Heart left ventricle (tissue), 16 donors: Measurements from ENCODE around the gene PCED1A. TPM values are rescaled to one million over a fixed set of nuclear protein-coding genes. Genes with fewer than 3 reads are reported as not detected.

Experiments used
- ATAC-seq, 4 donors: fragments of 200-7000 bp; cut with Tn5 transposase; one replicate each; pipeline ENCODE4 v1.9.1; 2020 to 2022; ENCODE audit warnings: moderate library complexity in 4 of 4, mild to moderate bottlenecking in 3 of 4, moderate number of reproducible peaks in 1 of 4
- DNase-seq, 5 donors: peaks; one replicate each; pipeline ENCODE4 v3.0.0-alpha.2; 2020
- H3K27ac ChIP-seq, 12 donors: fragments of 200-600 bp; sonication (generic) in 4 of 12; one replicate each; pipeline versions ENCODE4 v1.5.0 to v1.8.0; 2016 to 2022; ENCODE audit warnings: mild to moderate bottlenecking in 2 of 12
- H3K27me3 ChIP-seq, 9 donors: fragments of 200-600 bp; sonication (generic) in 2 of 9; one replicate each; pipeline versions ENCODE4 v1.5.1 to v1.8.0; 2016 to 2022; ENCODE audit warnings: mild to moderate bottlenecking in 3 of 9
- H3K36me3 ChIP-seq, 9 donors: fragments of 200-600 bp; sonication (generic) in 2 of 9; one replicate each; pipeline versions ENCODE4 v1.5.0 to v1.8.0; 2018 to 2022; ENCODE audit warnings: mild to moderate bottlenecking in 2 of 9
- H3K4me1 ChIP-seq, 12 donors: fragments of 200-600 bp; sonication (generic) in 4 of 12; one replicate each; pipeline versions ENCODE4 v1.5.0 to v1.8.0; 2016 to 2022; ENCODE audit warnings: mild to moderate bottlenecking in 3 of 12
- H3K4me3 ChIP-seq, 12 donors: fragments of 200-600 bp; sonication (generic) in 4 of 12; one replicate each; pipeline versions ENCODE4 v1.5.0 to v1.8.0; 2017 to 2022; ENCODE audit warnings: mild to moderate bottlenecking in 9 of 12, moderate library complexity in 4 of 12
- H3K9me3 ChIP-seq, 12 donors: fragments of 200-600 bp; sonication (generic) in 4 of 12; one replicate each; pipeline versions ENCODE4 v1.5.0 to v1.8.0; 2016 to 2022; ENCODE audit warnings: mild to moderate bottlenecking in 1 of 12
- POLR2A ChIP-seq, 2 donors: fragments of 450-650 bp; IDR thresholded peaks; one replicate each; pipeline ENCODE4 v1.6.1; 2017; ENCODE audit warnings: antibody characterized with exemption in 2 of 2, mild to moderate bottlenecking in 2 of 2, moderate library complexity in 2 of 2
- WGBS, 4 donors: extraction: QIAGEN DNeasy Blood & Tissue Kit in 2 of 4; methylation state at CpG; one replicate each; pipeline versions ENCODE4 v1.1.5 to v1.1.7; 2013 to 2018; 5-methylcytosine and 5-hydroxymethylcytosine counted together
- intact Hi-C, 10 donors: fragments of 100-400 bp; cut with DNase I; formaldehyde crosslinking; loops; one replicate each; pipeline versions ENCODE4 v1.11.1 to v1.14.2; 2022
- long read RNA-seq, 3 donors: library from polyadenylated mRNA; unstranded; transcript quantifications; one replicate each; pipeline ENCODE4 v2.0.0, GENCODE V29; 2020 to 2021
- polyA plus RNA-seq, 2 donors: library from polyadenylated mRNA; stranded (reverse); fragments of 200-250 nt; gene quantifications; one replicate each; pipeline ENCODE4 v1.2.3, GENCODE V29; 2013
- total RNA-seq, 9 donors: library from RNA; depleted of rRNA in 2 of 9; stranded (reverse); fragments of >200 nt in 2 of 9; fragmentation: NEBNext Ultra II Directional in 3 of 9; extraction: Animal tissue kit (Norgen Biotek cat#: 25700) in 3 of 9; gene quantifications; one replicate each; pipeline versions ENCODE4 v1.1.0 to v1.2.4, GENCODE V29; 2016 to 2023
- TF ChIP-seq, protein P1 (sequence below), 12 donors: fragments of 200-600 bp; sonication (generic) in 4 of 12; IDR thresholded peaks; one replicate each; pipeline versions ENCODE4 v1.5.0 to v1.8.0; 2018 to 2022; ENCODE audit warnings: antibody characterized with exemption in 12 of 12, mild to moderate bottlenecking in 5 of 12
- donor health status: ischemic (EF 13 %, LVEDD 7.1; RV severe dilation, severe dysfunction).
- donor health status: healthy with polysubstance abuse.
- donor health status: DM: no; HTN: yes; CAD: no.
- donor health status: DM: no; HTN: no; CAD: no.
- donor health status: ischemic (EF 25% LVEDD 6.9; RV normal size, moderate dysfunction).
- donor health status: ischemic (EF 25% LVEDD 5.7; RV mildly dilated, moderate dysfunction).
- donor health status: healthy.
- donor health status: DM: yes; HTN: yes; CAD: no.
- donor health status: ischemic (EF 35%, LVEDD 5.7; RV mildly dilated, moderate dysfunction).
- donor health status: nonischemic (EF 11% LVEDD 7.7; RV severe dilation, severe dysfunction).
- donor health status: DM: yes; HTN: yes; CAD: no.
- donor health status: PGD.
- donor health status: ischemic (EF 29% LVEDD 5.4; RV normal size, mild dysfunction).
- donor health status: nonischemic (EF 23%, LVEDD 6.1; RV moderate dilation, normal function).

PCED1A gene, protein sequence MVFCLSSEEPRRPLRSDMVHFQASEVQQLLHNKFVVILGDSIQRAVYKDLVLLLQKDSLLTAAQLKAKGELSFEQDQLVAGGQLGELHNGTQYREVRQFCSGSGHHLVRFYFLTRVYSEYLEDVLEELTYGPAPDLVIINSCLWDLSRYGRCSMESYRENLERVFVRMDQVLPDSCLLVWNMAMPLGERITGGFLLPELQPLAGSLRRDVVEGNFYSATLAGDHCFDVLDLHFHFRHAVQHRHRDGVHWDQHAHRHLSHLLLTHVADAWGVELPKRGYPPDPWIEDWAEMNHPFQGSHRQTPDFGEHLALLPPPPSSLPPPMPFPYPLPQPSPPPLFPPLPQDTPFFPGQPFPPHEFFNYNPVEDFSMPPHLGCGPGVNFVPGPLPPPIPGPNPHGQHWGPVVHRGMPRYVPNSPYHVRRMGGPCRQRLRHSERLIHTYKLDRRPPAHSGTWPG
- total RNA-seq (10 to 100 TPM in 2 of 9 donors, 1 to 10 TPM in 7; 5.0 to 20.7 (median 6.8) TPM), polyA plus RNA-seq (10 to 100 TPM in 1 of 2 donors, 1 to 10 TPM in 1; 7.0 to 11.3 TPM)
- long read RNA-seq, donor 1, partial matches to known transcripts: 7 of 11 reads
- long read RNA-seq, donor 1, other reads (novel, unspliced or antisense): 3 of 11 reads
- long read RNA-seq, donor 2, partial matches to known transcripts: 2 of 16 reads
- long read RNA-seq, donor 2, other reads (novel, unspliced or antisense): 10 of 16 reads
- long read RNA-seq, donor 3, partial matches to known transcripts: 4 of 8 reads
- long read RNA-seq, donor 3, other reads (novel, unspliced or antisense): 2 of 8 reads

- Histone ChIP-seq H3K9me3 (no peaks in the 10 kb centered on the region), H3K4me1 (peaks cover 0 to 26% (median 15%) of the 10 kb centered on the region in 12 donors), H3K4me3 (peak within 1 kb of the TSS; percentile 70 to 99 (median 91)), H3K27ac (peak within 1 kb of the TSS; percentile 69 to 96 (median 87)), H3K27me3 (no peaks in the 10 kb centered on the region), H3K36me3 (peaks cover 0 to 13% (median 0%) of the 10 kb centered on the region in 9 donors)
- 3 to 7% (median 3%) methylated on average over 41 to 98 of the region's 98 CpGs for WGBS, 4 donors
- ATAC-seq (peak; percentile 97 to 99 (median 98)), DNase-seq (peak; percentile 89 to 95 (median 91))
- TF ChIP-seq, protein P1, sequence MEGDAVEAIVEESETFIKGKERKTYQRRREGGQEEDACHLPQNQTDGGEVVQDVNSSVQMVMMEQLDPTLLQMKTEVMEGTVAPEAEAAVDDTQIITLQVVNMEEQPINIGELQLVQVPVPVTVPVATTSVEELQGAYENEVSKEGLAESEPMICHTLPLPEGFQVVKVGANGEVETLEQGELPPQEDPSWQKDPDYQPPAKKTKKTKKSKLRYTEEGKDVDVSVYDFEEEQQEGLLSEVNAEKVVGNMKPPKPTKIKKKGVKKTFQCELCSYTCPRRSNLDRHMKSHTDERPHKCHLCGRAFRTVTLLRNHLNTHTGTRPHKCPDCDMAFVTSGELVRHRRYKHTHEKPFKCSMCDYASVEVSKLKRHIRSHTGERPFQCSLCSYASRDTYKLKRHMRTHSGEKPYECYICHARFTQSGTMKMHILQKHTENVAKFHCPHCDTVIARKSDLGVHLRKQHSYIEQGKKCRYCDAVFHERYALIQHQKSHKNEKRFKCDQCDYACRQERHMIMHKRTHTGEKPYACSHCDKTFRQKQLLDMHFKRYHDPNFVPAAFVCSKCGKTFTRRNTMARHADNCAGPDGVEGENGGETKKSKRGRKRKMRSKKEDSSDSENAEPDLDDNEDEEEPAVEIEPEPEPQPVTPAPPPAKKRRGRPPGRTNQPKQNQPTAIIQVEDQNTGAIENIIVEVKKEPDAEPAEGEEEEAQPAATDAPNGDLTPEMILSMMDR (IDR thresholded peaks at IDR 0.05): no peak
- TF ChIP-seq POLR2A (IDR thresholded peaks at IDR 0.05): peak in 1 of 2 donors; percentile 46
- intact Hi-C loops: loop anchor here in 5 of 10 donors (1.0 to 10.0 kb wide), 7 partner anchors 32 to 316 kb away; partner anchors contain the start of genes EBF4 (in 2 of the 5), PTPRA (in 2 of the 5) and IDH3B (in 1 of the 5)
Observed at GRCh38 chr20:2840138-2840966, at the start of gene PCED1A, which contains the start of gene VPS16. PCED1A (minus strand) TSS chr20:2840655; CDS start chr20:2839912, 743 bp downstream. VPS16 (plus strand) TSS chr20:2840745; CDS start chr20:2840775, 30 bp downstream.

GRCh38 chr20:2889797-2890196 lies 49.3 kb upstream of the PCED1A start:
- Histone ChIP-seq H3K9me3 (peaks cover 0 to 6% (median 0%) of the 10 kb centered on the region in 12 donors), H3K36me3 (no peaks in the 10 kb centered on the region), H3K27ac (no peak overlapping the region), H3K4me3 (no peak overlapping the region), H3K27me3 (no peaks in the 10 kb centered on the region), H3K4me1 (peaks cover 0 to 32% (median 14%) of the 10 kb centered on the region in 12 donors)
- ATAC-seq: no peak
- no peak for TF ChIP-seq POLR2A (IDR thresholded peaks at IDR 0.05)
- TF ChIP-seq, protein P1 (IDR thresholded peaks at IDR 0.05): no peak
- intact Hi-C loops: loop anchor here in 1 of 10 donors (5.0 kb wide), 1 partner anchor 43 kb away; no protein-coding TSS in a partner anchor
- 92 to 96% (median 94%) methylated on average over 3 of the region's 3 CpGs for WGBS, 4 donors
- DNase-seq: no peak

GRCh38 chr20:2889209-2889608 lies 48.8 kb upstream of the PCED1A start:
- Histone ChIP-seq H3K36me3 (no peaks in the 10 kb centered on the region), H3K9me3 (no peaks in the 10 kb centered on the region), H3K27me3 (no peaks in the 10 kb centered on the region), H3K4me3 (no peak overlapping the region), H3K4me1 (peaks cover 0 to 35% (median 14%) of the 10 kb centered on the region in 12 donors), H3K27ac (no peak overlapping the region)
- DNase-seq (no peak), ATAC-seq (no peak)
- TF ChIP-seq, protein P1 (IDR thresholded peaks at IDR 0.05): no peak
- TF ChIP-seq POLR2A (IDR thresholded peaks at IDR 0.05): no peak
- 49 to 96% (median 95%) methylated on average over 1 of the region's 1 CpG for WGBS, 4 donors
- intact Hi-C loops: no loop called here
